GM19099 (cell line): ENCODE data around the gene TESK2.

Source experiments
- POLR2A ChIP-seq: IDR thresholded peaks from 3 replicates; pipeline ENCODE4 v1.6.1; 2011; ENCODE audit warnings: low read depth; ENCODE audit not compliant: insufficient read length; ENCODE audit errors: extremely low read depth

Gene TESK2

DNA sequence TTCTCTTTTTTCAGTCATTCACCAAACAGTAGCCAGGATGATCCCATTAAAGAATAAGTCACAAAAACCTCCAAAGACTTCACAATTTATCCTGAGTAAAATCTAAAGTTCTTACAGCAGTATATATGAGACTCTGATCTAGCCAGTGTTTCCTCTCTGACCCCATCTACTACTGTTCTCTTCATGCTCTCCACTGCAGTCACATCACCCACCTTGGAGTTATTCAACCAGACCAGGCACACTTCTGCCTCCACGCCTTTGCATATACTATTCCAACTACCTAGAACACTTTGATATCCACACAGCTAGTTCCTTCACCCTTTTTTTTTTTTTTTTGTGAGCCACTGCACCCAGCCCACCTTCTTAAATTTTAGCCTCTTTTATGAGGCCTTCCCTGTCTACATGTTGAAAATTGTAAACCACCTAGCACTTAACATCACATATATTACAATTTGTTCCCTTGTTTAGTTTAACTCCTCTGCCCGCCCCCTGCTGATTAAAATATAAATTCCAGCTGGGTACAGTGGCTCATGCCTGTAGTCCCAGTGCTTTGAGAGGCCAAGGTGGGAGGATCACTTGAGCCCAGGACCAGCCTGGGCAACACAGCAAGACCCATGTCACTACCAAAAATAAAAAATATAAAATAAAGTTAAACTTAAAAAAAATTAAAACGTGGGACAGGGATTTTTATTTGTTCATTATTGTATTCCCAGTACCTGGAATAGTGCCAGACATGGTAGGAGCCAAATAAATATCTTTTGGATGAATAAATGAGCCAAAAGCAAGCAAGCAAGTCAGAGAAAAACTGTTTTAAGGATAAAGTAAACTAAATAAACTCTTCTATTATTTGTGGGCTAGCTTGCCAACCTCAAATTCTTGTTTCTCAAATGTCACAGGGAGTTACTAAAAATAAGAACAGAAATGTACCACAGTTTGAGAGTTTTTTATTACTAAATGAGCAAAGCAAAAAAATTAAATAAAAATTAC, 115.6 kb downstream of the TESK2 start:
- TF ChIP-seq POLR2A = no peak

DNA sequence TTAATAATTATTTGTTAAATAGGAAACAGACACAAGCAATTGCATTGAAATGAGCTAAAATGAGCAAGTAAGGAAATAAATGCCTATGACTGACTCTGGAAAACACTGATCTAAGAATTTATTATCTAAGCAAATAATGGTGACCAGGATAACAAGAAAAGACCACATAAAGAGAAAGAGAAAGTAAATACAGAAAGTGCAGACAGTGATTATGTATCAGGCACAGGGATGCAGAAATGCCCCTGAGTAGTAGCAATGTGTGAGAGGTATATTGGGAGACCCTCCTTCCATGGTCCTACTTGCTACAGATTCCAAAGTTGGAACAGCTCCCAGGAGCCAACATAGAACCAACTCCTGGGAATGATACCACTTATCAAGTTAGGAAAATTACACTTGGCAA, 117.4 kb downstream of the TESK2 start:
- no peak for TF ChIP-seq POLR2A

DNA sequence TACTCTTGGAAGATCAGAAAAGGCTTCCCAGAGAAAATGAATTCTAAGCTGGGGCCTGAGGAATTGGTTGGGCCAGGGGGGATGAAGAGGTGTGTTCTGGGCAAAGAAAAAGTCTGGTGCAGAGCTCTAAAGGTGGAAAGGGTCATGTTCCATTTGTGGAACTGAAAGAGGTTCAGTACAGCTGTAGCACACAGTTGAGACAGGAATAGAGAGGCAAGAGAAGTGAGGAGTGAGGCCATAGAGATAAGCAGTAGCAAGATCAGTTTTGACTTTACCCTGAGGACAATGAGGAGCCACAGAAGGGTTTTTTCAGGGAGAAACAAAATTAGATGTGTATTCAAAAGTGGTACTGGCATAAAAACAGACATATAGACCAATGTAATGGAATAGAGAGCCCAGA, 120.4 kb downstream of the TESK2 start:
- TF ChIP-seq POLR2A = no peak

DNA sequence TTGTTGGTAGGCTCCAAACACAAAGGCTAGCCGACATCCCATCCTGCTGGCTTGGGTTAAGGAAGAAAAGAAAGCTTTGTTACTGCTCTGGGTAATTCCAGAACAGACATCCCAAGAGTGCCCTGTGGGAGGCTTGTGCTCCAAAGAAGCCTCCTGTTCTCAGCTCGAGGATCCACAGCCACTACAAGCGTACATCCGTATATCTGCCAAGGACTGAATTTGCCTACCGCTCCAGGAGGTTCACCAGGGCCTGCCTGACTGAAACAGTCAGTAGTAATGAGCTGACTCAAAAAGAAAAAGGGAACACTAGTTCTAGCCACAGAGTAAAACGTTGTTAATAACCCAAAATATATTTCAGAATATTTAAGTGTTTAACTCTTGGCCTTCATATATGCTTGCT, 125.9 kb downstream of the TESK2 start:
- TF ChIP-seq POLR2A = no peak

DNA sequence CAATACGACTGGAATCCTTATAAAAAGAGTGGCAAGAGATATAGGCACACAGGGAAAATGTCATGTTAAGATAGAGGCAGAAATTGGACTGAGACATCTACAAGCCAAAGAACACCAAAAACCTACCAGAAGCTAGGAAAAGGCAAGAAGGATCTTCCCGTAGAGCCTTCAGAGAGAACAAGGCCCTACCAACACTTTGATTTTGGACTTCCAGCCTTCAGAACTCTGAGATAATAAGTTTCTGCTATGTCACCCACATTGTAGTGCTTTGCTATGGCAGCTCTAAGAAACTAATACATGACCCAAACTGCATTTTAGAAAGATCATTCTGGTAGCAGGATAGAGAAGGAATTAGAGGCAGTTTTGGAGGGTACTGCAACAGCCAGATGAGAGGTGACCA, 126.7 kb downstream of the TESK2 start:
- TF ChIP-seq POLR2A = no peak

DNA sequence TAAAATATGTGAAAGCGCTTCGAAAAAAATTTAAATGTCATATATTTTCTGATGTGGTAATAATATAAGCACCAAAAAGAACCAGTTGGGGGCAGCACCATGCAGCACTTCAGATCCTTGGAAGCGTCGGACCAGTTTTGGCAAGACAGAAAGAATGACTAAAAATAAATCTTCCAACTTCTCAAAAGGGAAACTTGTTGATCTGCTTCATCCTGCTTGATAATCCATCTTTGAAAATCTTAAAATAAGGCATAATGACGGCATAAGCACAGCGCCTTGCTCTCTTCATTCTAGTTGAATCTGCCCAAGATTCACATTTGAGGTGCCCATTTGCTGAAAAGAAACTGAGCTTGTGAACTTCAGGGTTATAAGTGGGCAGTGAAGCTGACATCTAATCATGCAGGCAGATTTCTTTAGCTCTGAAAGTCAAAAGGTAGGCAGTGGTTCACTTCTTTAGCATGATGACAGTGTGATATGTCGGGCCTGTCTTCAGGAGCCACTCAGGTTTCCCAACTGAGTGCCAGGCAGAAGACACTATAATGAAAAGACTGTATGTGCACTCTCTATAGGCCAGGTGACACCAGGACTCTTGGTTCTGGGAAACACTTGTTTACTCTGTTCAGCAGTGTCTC, 131.0 kb downstream of the TESK2 start:
- TF ChIP-seq POLR2A = no peak

DNA sequence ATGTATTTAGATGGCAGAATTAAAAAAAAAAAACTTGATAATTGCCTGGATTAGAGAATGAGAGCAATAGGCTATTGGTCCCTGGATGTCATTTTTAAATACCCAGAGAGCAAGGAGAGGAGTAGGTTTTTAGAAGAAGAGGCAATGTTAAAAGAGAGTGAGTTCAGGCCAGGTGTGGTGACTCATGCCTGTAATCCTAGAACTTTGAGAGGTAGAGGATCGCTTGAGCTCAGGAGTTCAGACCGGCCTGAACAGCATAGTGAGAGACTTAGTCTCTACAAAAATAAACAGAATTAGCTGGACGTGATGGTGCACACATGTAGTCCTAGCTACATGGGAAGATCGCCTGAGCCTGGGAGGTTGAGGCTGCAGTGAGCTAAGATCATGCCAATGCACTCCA, 134.8 kb downstream of the TESK2 start:
- no peak for TF ChIP-seq POLR2A

DNA sequence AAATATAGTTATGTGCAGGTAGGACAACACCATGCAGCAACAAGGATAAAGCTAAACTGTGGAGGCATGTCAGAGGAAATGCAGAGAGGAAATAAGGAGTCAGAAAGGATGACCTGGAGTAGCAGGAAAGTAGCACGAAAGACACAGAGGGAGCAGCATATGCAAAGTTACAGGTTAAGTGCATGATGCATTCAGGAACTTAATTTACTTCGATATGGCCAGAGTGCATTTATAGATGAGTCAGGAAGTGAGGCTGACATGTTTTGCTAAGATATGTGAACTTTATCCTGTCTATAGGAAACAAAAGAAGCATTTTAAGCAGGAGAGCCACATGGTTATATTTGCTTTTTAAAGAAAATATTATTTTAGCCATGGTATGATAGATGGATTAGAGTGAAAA, 135.3 kb downstream of the TESK2 start:
- TF ChIP-seq POLR2A = no peak

DNA sequence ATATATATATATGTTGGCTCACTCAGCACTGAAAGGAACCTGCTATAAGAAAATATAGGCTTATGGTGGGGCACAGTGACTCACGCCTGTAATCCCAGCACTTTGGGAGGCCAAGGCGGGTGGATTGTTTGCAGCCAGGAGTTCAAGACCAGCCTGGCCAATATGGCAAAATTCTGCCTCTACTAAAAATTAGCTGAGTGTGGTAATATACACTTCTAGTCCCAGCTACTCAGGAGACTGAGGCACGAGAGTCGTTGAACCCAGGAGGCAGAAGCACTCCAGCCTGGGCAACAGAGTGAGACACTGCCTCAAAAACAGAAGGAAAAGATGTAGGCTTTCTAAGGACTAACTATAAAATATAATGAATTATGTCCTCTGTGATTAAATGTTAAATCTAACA, 136.1 kb downstream of the TESK2 start:
- no peak for TF ChIP-seq POLR2A

DNA sequence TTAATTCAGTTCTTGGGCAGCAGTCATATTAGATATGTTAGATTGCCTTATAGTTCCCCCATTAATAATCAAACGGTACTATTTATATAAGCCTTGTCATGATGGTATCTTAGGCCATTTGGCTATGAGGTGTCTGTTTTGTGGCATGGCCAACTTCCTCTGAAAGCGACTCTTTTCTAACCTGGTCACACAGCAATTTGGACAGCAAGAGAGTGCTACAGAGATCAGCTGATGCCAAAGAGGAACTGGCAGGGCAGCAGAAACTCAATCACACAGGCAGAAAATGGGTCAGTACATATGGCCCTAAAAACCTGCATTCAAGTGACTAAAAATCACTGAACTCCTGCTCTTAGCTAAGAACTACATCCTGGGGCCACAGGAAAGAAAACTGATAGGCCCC, 137.3 kb downstream of the TESK2 start:
- TF ChIP-seq POLR2A = no peak

DNA sequence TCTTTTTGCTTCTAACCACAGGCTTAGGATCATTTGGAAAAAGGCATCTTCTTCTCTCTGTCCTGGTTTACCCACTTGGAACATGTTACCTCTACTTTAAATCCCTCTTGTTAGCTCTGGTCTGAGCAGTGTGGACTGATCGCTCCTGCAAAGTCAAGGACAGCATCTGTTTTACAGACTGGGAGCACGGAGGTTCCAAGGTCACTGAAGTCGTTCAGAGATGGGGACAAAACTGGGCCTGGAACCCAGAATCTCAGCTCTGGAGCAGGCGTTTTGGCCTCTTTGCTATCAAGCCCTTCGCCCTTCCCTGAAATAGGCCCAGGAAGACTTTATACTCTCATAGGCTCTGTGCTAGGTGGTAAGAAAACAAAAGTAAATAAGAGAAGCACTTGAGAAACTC, 139.5 kb downstream of the TESK2 start:
- no peak for TF ChIP-seq POLR2A

DNA sequence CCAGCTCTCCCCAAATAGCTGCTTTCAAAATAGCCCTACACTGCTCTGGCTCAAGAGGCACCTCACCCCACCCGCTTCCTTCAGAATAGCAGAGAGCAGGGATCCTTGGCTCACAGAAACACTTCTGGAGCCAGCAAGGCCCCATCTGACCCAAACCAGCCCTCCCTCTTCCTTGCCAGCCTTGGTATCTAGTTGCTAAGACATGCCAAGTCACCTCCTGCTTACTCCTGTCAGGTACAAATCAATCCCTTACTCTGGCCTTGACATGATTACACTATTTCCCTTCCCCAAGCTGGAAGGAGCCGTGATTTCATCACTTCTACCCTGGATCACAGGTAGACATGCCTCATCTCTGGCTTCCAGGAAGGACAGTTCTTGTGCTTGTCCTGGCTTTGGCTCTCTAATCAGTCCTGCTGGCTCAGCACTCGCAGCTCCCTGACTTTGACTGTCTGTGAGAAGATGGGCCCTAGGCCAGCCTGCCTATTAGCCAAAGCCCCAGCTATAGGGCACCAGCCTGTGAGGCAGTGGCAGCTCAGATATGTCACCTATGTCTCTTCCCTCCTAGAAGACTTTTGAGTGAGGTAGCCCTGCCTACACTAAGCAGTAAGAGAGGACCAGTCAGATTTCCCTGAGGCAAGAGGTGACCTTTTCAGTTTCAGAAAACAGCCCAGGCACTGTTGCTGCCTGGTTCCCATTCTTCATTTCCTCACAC, 141.8 kb downstream of the TESK2 start:
- no peak for TF ChIP-seq POLR2A

DNA sequence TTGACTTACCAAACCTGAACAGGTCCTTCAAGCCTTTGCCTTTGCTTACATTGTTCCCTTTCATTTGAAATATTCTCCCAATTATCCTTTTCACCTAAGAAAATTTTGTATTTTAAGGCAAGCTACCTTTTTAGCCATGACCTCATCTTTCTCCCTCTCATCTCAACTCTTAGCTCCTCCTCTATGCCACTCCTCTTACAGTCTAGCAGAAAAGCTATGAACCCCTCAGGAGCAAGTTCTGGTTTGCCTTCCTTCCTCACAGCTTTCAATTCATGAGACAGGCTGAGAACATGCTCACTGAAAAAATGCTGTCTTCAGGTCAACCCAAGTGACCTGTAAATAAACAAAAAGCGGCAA, 142.4 kb downstream of the TESK2 start:
- TF ChIP-seq POLR2A = no peak

DNA sequence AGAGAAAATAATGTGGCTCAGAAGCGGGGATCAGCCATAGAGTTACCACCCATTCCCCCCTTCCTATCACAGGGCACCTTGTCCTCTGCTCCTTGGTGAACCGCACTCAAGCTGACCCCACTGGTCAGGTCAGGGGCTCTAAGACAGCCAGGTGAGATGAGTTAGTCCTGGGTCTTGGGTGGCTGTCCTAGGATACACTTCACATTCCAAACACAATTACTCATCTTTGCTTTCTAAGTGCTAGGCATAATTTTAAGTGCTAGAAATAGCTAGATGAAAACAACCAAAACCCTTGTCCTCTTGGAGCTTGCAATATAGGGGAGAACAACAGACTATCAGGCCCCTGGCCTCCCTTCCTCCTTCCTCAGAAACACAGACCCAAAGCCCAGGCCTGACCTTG, 142.9 kb downstream of the TESK2 start:
- no peak for TF ChIP-seq POLR2A

DNA sequence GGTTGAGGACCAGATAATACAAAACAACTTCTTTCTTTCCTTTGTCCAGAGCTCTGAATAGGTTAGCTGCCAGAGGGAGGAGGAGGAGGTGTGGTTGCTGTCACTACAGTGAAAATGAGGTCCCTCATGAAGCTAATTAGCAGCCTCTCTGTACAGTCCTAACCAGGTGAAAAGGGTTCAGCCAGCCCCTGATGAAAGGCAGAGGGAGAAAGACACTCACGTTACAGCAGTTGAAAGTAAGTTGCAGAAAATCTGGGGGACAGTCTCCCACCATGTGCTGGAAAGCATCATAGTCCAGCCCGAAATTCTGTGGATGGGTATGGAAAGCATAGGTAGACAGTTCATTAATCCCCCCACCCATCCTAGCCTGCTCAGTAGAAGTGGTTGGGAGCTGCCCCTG, 144.5 kb downstream of the TESK2 start:
- no peak for TF ChIP-seq POLR2A

DNA sequence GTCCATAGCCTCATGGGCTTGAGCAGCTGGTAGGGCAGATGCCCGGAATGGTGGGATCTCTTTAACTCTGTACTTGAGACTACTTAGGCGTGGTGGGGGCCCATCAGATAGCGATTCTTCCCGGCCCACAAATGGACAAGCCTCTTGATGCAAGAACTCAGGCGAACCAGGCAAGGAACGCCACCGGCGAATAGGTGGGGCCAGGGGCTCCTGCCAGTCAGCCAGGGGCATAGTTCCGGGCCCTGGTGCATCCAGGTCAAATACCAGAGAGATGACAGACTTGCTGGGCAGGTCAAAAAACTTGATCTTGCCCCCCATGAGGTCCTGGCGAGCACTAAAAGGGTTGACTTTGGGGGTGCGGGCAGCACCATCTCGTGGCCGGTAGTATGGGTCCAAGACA, 145.9 kb downstream of the TESK2 start:
- no peak for TF ChIP-seq POLR2A
